ENCODE measurements around the gene HPCAL1. TPM values are rescaled to one million over a fixed set of nuclear protein-coding genes. Genes with fewer than 3 reads are reported as not detected.

HPCAL1 gene
- total and polyA plus RNA-seq, 2 donors (not counting 1 experiment from before 2014, with no cell fraction given), result 60.3 to 65.1 TPM

GRCh38 chr2:10427618-10427949 lies 124.9 kb downstream of the HPCAL1 start:
- no peak for TF ChIP-seq EZH2 (IDR thresholded peaks at IDR 0.05; ENCODE audit: borderline replicate concordance, insufficient read depth, low read depth, low read length, poor library complexity, severe bottlenecking)
- TF ChIP-seq CTCF (IDR thresholded peaks at IDR 0.05), result no peak
- Histone ChIP-seq H3K4me3 (ENCODE audit: control extremely low read depth in 1 of 5, extremely low read depth in 1 of 5, insufficient read depth in 1 of 5, low read depth in 2 of 5, low read length in 4 of 5) (no peak overlapping the region), H3K36me3 (replicated peaks in 1 of 2; ENCODE audit: control extremely low read depth in 1 of 2, control insufficient read depth in 1 of 2, extremely low read depth in 1 of 2, insufficient read depth in 2 of 2, low read length in 1 of 2) (peaks cover 0 to 37% of the 10 kb centered on the region in 2 experiments), H3K27me3 (replicated peaks in 1 of 4; ENCODE audit: control extremely low read depth in 1 of 4, control insufficient read depth in 3 of 4, insufficient read depth in 4 of 4, low read length in 3 of 4) (peaks cover 0 to 4% (median 0%) of the 10 kb centered on the region in 4 experiments), H3K4me2 (replicated peaks; ENCODE audit: low read depth, low read length, poor library complexity, severe bottlenecking) (no peak overlapping the region), H3K9me3 (ENCODE audit: control extremely low read depth in 1 of 3, control insufficient read depth in 2 of 3, insufficient read depth in 1 of 3, low read length in 2 of 3) (no peaks in the 10 kb centered on the region), H3K79me2 (ENCODE audit: control insufficient read depth, insufficient read depth, low read length) (no peaks in the 10 kb centered on the region), H3K4me1 (ENCODE audit: control insufficient read depth in 2 of 2, insufficient read depth in 2 of 2, low read length in 2 of 2) (peaks cover 9 to 12% of the 10 kb centered on the region in 2 donors), H4K20me1 (ENCODE audit: control insufficient read depth, insufficient read depth, low read length, poor library complexity, severe bottlenecking) (no peaks in the 10 kb centered on the region), H3K27ac (ENCODE audit: low read length in 2 of 2) (no peak overlapping the region), H3K9ac (ENCODE audit: low read length) (no peak overlapping the region), H2AFZ (ENCODE audit: insufficient read depth, low read depth, low read length, poor library complexity, severe bottlenecking) (no peak overlapping the region)
- no peaks in the 10 kb centered on the region for H3K9me3 Mint-ChIP-seq (ENCODE audit: insufficient read depth)
- peaks cover 9% of the 10 kb centered on the region for H3K4me1 Mint-ChIP-seq
- no peaks in the 10 kb centered on the region for H3K27me3 Mint-ChIP-seq
- 96% methylated on average over 17 of the region's 17 CpGs for WGBS (ENCODE audit: insufficient coverage)
- no peak for DNase-seq
- no peak overlapping the region for H3K27ac Mint-ChIP-seq
- POLR2A ChIA-PET, result no interaction called here
- no peak for ATAC-seq (ENCODE audit: low read depth)
- H3K4me3 Mint-ChIP-seq, result no peak overlapping the region
- CTCF ChIA-PET, result interaction anchor here (1.6 kb wide), 1 partner anchor 303 kb away, joined by 8 read pairs; no protein-coding TSS in a partner anchor
- intact Hi-C loops (cut with micrococcal nuclease), result no loop called here

- no peak overlapping the region for H3K9ac ChIP-seq (ENCODE audit: low read length)
- ATAC-seq (ENCODE audit: low read depth) (no peak), DNase-seq (no peak)
- H3K4me1 ChIP-seq (ENCODE audit: control insufficient read depth in 2 of 2, insufficient read depth in 2 of 2, low read length in 2 of 2), result peaks cover 10 to 12% of the 10 kb centered on the region in 2 donors
- peaks cover 13% of the 10 kb centered on the region for H3K4me1 Mint-ChIP-seq
- no peak overlapping the region for H3K27ac Mint-ChIP-seq
- peaks cover 0 to 4% (median 0%) of the 10 kb centered on the region in 4 experiments for H3K27me3 ChIP-seq (replicated peaks in 1 of 4; ENCODE audit: control extremely low read depth in 1 of 4, control insufficient read depth in 3 of 4, insufficient read depth in 4 of 4, low read length in 3 of 4)
- H2AFZ ChIP-seq (ENCODE audit: insufficient read depth, low read depth, low read length, poor library complexity, severe bottlenecking), result no peak overlapping the region
- no peaks in the 10 kb centered on the region for H4K20me1 ChIP-seq (ENCODE audit: control insufficient read depth, insufficient read depth, low read length, poor library complexity, severe bottlenecking)
- peaks cover 0 to 30% of the 10 kb centered on the region in 2 experiments for H3K36me3 ChIP-seq (replicated peaks in 1 of 2; ENCODE audit: control extremely low read depth in 1 of 2, control insufficient read depth in 1 of 2, extremely low read depth in 1 of 2, insufficient read depth in 2 of 2, low read length in 1 of 2)
- no peak overlapping the region for H3K27ac ChIP-seq (ENCODE audit: low read length in 2 of 2)
- H3K79me2 ChIP-seq (ENCODE audit: control insufficient read depth, insufficient read depth, low read length), result no peaks in the 10 kb centered on the region
- H3K9me3 Mint-ChIP-seq (ENCODE audit: insufficient read depth), result no peaks in the 10 kb centered on the region
- no peak overlapping the region for H3K4me3 Mint-ChIP-seq
- intact Hi-C loops (cut with micrococcal nuclease), result no loop called here
- 94% methylated on average over 6 of the region's 8 CpGs for WGBS (ENCODE audit: insufficient coverage)
- H3K9me3 ChIP-seq (ENCODE audit: control extremely low read depth in 1 of 3, control insufficient read depth in 2 of 3, insufficient read depth in 1 of 3, low read length in 2 of 3), result no peaks in the 10 kb centered on the region
- ChIA-PET CTCF (interaction anchor here (0.8 to 1.6 kb wide), 3 partner anchors 18 to 304 kb away, joined by 3 to 8 read pairs (median 3); no protein-coding TSS in a partner anchor), POLR2A (no interaction called here)
- H3K4me3 ChIP-seq (ENCODE audit: control extremely low read depth in 1 of 5, extremely low read depth in 1 of 5, insufficient read depth in 1 of 5, low read depth in 2 of 5, low read length in 4 of 5), result no peak overlapping the region
- TF ChIP-seq CTCF (IDR thresholded peaks at IDR 0.05), result no peak
- TF ChIP-seq EZH2 (IDR thresholded peaks at IDR 0.05; ENCODE audit: borderline replicate concordance, insufficient read depth, low read depth, low read length, poor library complexity, severe bottlenecking), result no peak
- H3K4me2 ChIP-seq (replicated peaks; ENCODE audit: low read depth, low read length, poor library complexity, severe bottlenecking), result no peak overlapping the region
- H3K27me3 Mint-ChIP-seq, result no peaks in the 10 kb centered on the region
Measured at GRCh38 chr2:10428355-10428754, 125.7 kb downstream of the HPCAL1 start.
